Hepatocyte (in vitro differentiated cells): ENCODE data around the gene EIF4G3.

Experiments used
- CTCF ChIP-seq: fragments of 200-600 bp; sonication (generic); IDR thresholded peaks from 2 replicates; pipeline ENCODE4 v1.5.1; 2016; ENCODE audit warnings: antibody characterized with exemption, mild to moderate bottlenecking; ENCODE audit not compliant: poor library complexity
- EZH2 ChIP-seq: fragments of 200-600 bp; sonication (generic); IDR thresholded peaks from 2 replicates; pipeline ENCODE4 v1.6.1; 2016; ENCODE audit warnings: antibody characterized with exemption, mild to moderate bottlenecking, borderline replicate concordance

- no peak for TF ChIP-seq CTCF
- TF ChIP-seq EZH2: no peak
Measured at GRCh38 chr1:20921285-20921684, 255.4 kb downstream of the EIF4G3 start.
